Activated gamma-delta T cell treated with Interleukin-2 at 50 U/mL for 16 hours (primary cell): ENCODE measurements around the gene DNAH17.

ENCODE experiments used
- DNase-seq: peaks from one replicate; pipeline ENCODE4 v3.0.0-alpha.2; 2020

Gene DNAH17

GRCh38 chr17:78406396-78406795 is 170.8 kb downstream of the DNAH17 start:
- DNase-seq = no peak

GRCh38 chr17:78403822-78404221 is 173.4 kb downstream of the DNAH17 start:
- no peak for DNase-seq

- DNase-seq = no peak
Observed at GRCh38 chr17:78401891-78402290, 175.3 kb downstream of the DNAH17 start.

GRCh38 chr17:78401246-78401645 is 175.9 kb downstream of the DNAH17 start:
- DNase-seq = no peak

- DNase-seq = no peak
Observed at GRCh38 chr17:78400581-78401240, 176.5 kb downstream of the DNAH17 start.

- DNase-seq = no peak
Observed at GRCh38 chr17:78399693-78400144, 177.5 kb downstream of the DNAH17 start.

GRCh38 chr17:78399028-78399692 is 178.0 kb downstream of the DNAH17 start:
- DNase-seq = no peak

GRCh38 chr17:78398390-78398789 is 178.8 kb downstream of the DNAH17 start:
- no peak for DNase-seq

- no peak for DNase-seq
Observed at GRCh38 chr17:78397681-78398101, 179.5 kb downstream of the DNAH17 start.

GRCh38 chr17:78396441-78397337 is 180.5 kb downstream of the DNAH17 start:
- no peak for DNase-seq

- no peak for DNase-seq
Observed at GRCh38 chr17:78395155-78395554, 182.0 kb downstream of the DNAH17 start.

GRCh38 chr17:78394209-78394608 is 183.0 kb downstream of the DNAH17 start:
- DNase-seq = no peak

- DNase-seq = no peak
Observed at GRCh38 chr17:78393575-78393974, 183.6 kb downstream of the DNAH17 start.

- DNase-seq = no peak
Observed at GRCh38 chr17:78392295-78392694, 184.9 kb downstream of the DNAH17 start.

GRCh38 chr17:78391843-78392242 is 185.4 kb downstream of the DNAH17 start:
- no peak for DNase-seq

- no peak for DNase-seq
Observed at GRCh38 chr17:78391051-78391431, 186.2 kb downstream of the DNAH17 start.

GRCh38 chr17:78390241-78391050 is 186.8 kb downstream of the DNAH17 start:
- no peak for DNase-seq

- DNase-seq = no peak
Observed at GRCh38 chr17:78387977-78388941, 188.9 kb downstream of the DNAH17 start.

- DNase-seq = no peak
Observed at GRCh38 chr17:78384479-78385175, 192.6 kb downstream of the DNAH17 start.

- no peak for DNase-seq
Observed at GRCh38 chr17:78383725-78384471, 193.3 kb downstream of the DNAH17 start.
